ENCODE measurements around the gene POLR2H. TPM values are rescaled to one million over a fixed set of nuclear protein-coding genes. Genes with fewer than 3 reads are reported as not detected.

Gene POLR2H
- total and polyA plus RNA-seq, 10 of the 15 experiments (the other 5 are each of a cell fraction or from before 2014, with no cell fraction given), result 74.2 to 357 (median 143) TPM

DNA sequence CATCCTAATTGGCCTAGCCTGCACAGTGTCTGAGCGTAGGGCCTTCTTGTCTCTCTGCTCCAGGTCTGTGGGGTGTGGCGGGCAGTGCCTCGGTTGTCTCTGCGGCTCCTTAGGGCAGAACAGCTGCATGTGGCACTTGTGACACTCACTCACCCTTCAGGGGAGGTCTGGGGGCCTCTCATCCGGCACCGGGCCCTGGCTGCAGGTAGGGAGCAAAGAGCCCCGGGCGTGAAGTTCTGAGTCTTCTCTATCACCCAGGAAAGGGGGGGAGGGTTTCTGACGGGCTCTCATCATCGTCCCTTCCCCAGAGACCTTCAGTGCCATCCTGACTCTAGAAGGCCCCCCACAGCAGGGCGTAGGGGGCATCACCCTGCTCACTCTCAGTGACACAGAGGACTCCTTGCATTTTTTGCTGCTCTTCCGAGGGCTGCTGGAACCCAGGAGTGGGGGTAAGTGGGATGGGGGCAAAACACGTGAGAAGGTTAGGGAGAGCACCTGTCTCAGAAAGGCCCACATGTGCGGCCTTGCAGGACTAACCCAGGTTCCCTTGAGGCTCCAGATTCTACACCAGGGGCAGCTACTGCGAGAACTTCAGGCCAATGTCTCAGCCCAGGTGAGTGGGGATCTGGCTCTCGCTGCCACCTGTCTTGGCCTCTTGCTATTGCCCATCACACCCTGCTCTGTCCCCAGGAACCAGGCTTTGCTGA is 21.0 kb downstream of the POLR2H start:
- Histone ChIP-seq H3K27me3 (replicated peaks in 1 of 2; ENCODE audit: control insufficient read depth in 2 of 2, insufficient read depth in 2 of 2, low read length in 1 of 2) (peaks cover 17 to 18% of the 10 kb centered on the region in 2 experiments), H3K4me2 (ENCODE audit: control insufficient read depth, insufficient read depth) (no peak overlapping the region), H3K9ac (ENCODE audit: control insufficient read depth, insufficient read depth, low read length) (no peak overlapping the region), H3K4me1 (ENCODE audit: control insufficient read depth, insufficient read depth, low read length) (no peaks in the 10 kb centered on the region), H3K36me3 (ENCODE audit: control insufficient read depth in 2 of 2, insufficient read depth in 2 of 2, low read length in 1 of 2) (no peaks in the 10 kb centered on the region), H3K9me3 (replicated peaks; ENCODE audit: control insufficient read depth, insufficient read depth, low read length) (no peaks in the 10 kb centered on the region), H3K79me2 (ENCODE audit: control insufficient read depth, insufficient read depth, low read length) (no peaks in the 10 kb centered on the region), H2AFZ (ENCODE audit: control insufficient read depth, low read depth, low read length) (no peak overlapping the region), H3K4me3 (no peak overlapping the region), H3K27ac (ENCODE audit: control insufficient read depth, insufficient read depth) (no peak overlapping the region), H4K20me1 (ENCODE audit: control insufficient read depth, insufficient read depth) (no peaks in the 10 kb centered on the region)
- BruUV-seq (replicated peaks), result no TSS peak
- TF ChIP-seq IRF4 (IDR thresholded peaks at IDR 0.05; ENCODE audit: low read depth, low read length) (no peak), ZNF274 (IDR thresholded peaks at IDR 0.05; ENCODE audit: insufficient read depth, insufficient read length) (no peak), RAD21 (IDR thresholded peaks at IDR 0.05; ENCODE audit: insufficient read depth, low read depth, low read length) (no peak), SREBF2 (IDR thresholded peaks at IDR 0.05; ENCODE audit: low read length) (no peak), RELA (IDR thresholded peaks at IDR 0.05; ENCODE audit: borderline replicate concordance, partially characterized antibody) (no peak), HDGF (IDR thresholded peaks at IDR 0.05) (no peak), EGR1 (IDR thresholded peaks at IDR 0.05; ENCODE audit: borderline replicate concordance in 1 of 2, low read depth in 2 of 2, low read length in 2 of 2) (no peak), PAX8 (IDR thresholded peaks at IDR 0.05) (no peak), RCOR1 (conservative IDR thresholded peaks at IDR 0.05; ENCODE audit: low read depth, low read length) (no peak), RFX5 (IDR thresholded peaks at IDR 0.05; ENCODE audit: low read depth, low read length) (no peak), DPF2 (IDR thresholded peaks at IDR 0.05) (no peak), TBL1XR1 (IDR thresholded peaks at IDR 0.05; ENCODE audit: low read depth, low read length) (no peak)
- TF ChIP-seq, protein P1, sequence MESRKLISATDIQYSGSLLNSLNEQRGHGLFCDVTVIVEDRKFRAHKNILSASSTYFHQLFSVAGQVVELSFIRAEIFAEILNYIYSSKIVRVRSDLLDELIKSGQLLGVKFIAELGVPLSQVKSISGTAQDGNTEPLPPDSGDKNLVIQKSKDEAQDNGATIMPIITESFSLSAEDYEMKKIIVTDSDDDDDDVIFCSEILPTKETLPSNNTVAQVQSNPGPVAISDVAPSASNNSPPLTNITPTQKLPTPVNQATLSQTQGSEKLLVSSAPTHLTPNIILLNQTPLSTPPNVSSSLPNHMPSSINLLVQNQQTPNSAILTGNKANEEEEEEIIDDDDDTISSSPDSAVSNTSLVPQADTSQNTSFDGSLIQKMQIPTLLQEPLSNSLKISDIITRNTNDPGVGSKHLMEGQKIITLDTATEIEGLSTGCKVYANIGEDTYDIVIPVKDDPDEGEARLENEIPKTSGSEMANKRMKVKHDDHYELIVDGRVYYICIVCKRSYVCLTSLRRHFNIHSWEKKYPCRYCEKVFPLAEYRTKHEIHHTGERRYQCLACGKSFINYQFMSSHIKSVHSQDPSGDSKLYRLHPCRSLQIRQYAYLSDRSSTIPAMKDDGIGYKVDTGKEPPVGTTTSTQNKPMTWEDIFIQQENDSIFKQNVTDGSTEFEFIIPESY (IDR thresholded peaks at IDR 0.05), result no peak
- TF ChIP-seq, protein P2, sequence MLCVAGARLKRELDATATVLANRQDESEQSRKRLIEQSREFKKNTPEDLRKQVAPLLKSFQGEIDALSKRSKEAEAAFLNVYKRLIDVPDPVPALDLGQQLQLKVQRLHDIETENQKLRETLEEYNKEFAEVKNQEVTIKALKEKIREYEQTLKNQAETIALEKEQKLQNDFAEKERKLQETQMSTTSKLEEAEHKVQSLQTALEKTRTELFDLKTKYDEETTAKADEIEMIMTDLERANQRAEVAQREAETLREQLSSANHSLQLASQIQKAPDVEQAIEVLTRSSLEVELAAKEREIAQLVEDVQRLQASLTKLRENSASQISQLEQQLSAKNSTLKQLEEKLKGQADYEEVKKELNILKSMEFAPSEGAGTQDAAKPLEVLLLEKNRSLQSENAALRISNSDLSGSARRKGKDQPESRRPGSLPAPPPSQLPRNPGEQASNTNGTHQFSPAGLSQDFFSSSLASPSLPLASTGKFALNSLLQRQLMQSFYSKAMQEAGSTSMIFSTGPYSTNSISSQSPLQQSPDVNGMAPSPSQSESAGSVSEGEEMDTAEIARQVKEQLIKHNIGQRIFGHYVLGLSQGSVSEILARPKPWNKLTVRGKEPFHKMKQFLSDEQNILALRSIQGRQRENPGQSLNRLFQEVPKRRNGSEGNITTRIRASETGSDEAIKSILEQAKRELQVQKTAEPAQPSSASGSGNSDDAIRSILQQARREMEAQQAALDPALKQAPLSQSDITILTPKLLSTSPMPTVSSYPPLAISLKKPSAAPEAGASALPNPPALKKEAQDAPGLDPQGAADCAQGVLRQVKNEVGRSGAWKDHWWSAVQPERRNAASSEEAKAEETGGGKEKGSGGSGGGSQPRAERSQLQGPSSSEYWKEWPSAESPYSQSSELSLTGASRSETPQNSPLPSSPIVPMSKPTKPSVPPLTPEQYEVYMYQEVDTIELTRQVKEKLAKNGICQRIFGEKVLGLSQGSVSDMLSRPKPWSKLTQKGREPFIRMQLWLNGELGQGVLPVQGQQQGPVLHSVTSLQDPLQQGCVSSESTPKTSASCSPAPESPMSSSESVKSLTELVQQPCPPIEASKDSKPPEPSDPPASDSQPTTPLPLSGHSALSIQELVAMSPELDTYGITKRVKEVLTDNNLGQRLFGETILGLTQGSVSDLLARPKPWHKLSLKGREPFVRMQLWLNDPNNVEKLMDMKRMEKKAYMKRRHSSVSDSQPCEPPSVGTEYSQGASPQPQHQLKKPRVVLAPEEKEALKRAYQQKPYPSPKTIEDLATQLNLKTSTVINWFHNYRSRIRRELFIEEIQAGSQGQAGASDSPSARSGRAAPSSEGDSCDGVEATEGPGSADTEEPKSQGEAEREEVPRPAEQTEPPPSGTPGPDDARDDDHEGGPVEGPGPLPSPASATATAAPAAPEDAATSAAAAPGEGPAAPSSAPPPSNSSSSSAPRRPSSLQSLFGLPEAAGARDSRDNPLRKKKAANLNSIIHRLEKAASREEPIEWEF (IDR thresholded peaks at IDR 0.05; ENCODE audit: insufficient replicate concordance, low read depth, low read length), result no peak
- ChIA-PET RAD21 (ENCODE audit: unreplicated experiment) (no interaction called here), SMC1A (ENCODE audit: uncharacterized antibody, unreplicated experiment) (no interaction called here), CTCF (no interaction called here), POLR2A (no interaction called here)
- no peak for FAIRE-seq
- 25% methylated on average over 16 of the region's 16 CpGs for WGBS (ENCODE audit: insufficient coverage, insufficient replicate concordance, low lambda C conversion rate, missing lambda C conversion rate)
- in situ Hi-C loops (cut with MboI), result no loop called here
- no peak for DNase-seq (ENCODE audit: low read depth, low spot score)
- no peak for ATAC-seq
- intact Hi-C loops (cut with micrococcal nuclease; ENCODE audit: unreplicated experiment), result no loop called here

Data from GM12878 (cell line).